Peyer's patch (tissue), 4 donors: ENCODE data around the gene MYO1D.

Source experiments
- CTCF ChIP-seq, 6 experiments: fragments of 450-650 bp in 4 of 6; fragments of 200-600 bp in 2 of 6; sonication (generic) in 1 of 6; IDR thresholded peaks; one replicate each; pipeline ENCODE4 v1.5.1; 2017 to 2019; ENCODE audit warnings: antibody characterized with exemption in 6 of 6, mild to moderate bottlenecking in 3 of 6, moderate library complexity in 1 of 6
- POLR2A ChIP-seq, 2 donors: fragments of 450-650 bp; IDR thresholded peaks; one replicate each; pipeline ENCODE4 v1.5.1; 2017; ENCODE audit warnings: antibody characterized with exemption in 2 of 2, mild to moderate bottlenecking in 2 of 2, moderate library complexity in 2 of 2

- TF ChIP-seq CTCF (IDR thresholded peaks at IDR 0.05) (no peak), POLR2A (IDR thresholded peaks at IDR 0.05) (no peak)
Observed at GRCh38 chr17:32488177-32488542, 388.8 kb downstream of the MYO1D start.
